LNCaP clone FGC (cell line): Measurements from ENCODE around the gene RNF44.

Source experiments
- DNase-seq: peaks from one replicate; pipeline ENCODE4 v3.0.0-alpha.2; 2011; ENCODE audit warnings: low read depth
- H3K4me3 ChIP-seq: 2 replicates; pipeline ENCODE4 v1.5.1; 2011; ENCODE audit warnings: mild to moderate bottlenecking, low read depth, low read length, control low read depth
- CTCF ChIP-seq: IDR thresholded peaks from 2 replicates; pipeline ENCODE4 v1.5.1; 2012; ENCODE audit warnings: mild to moderate bottlenecking; ENCODE audit not compliant: control insufficient read depth, insufficient read depth; ENCODE audit errors: extremely low read depth

RNF44 gene

GRCh38 chr5:176545737-176546509 lies 8.7 kb upstream of the RNF44 start:
- no peak for TF ChIP-seq CTCF
- no peak for DNase-seq
- no peak overlapping the region for H3K4me3 ChIP-seq

GRCh38 chr5:176545388-176545736 lies 8.2 kb upstream of the RNF44 start:
- no peak for DNase-seq
- H3K4me3 ChIP-seq, result no peak overlapping the region
- no peak for TF ChIP-seq CTCF

- no peak for TF ChIP-seq CTCF
- peak overlapping the region; percentile 60 for H3K4me3 ChIP-seq
- DNase-seq, result no peak
These were observed 6.4 kb upstream of the RNF44 start for GRCh38 chr5:176543428-176544182.

GRCh38 chr5:176542596-176543427 lies 5.6 kb upstream of the RNF44 start:
- peak overlapping the region; percentile 78 for H3K4me3 ChIP-seq
- no peak for DNase-seq
- peak; percentile 51 for TF ChIP-seq CTCF

GRCh38 chr5:176542135-176542595 lies 5.0 kb upstream of the RNF44 start:
- peak overlapping the region; percentile 78 for H3K4me3 ChIP-seq
- no peak for TF ChIP-seq CTCF
- no peak for DNase-seq

- no peak for TF ChIP-seq CTCF
- H3K4me3 ChIP-seq, result no peak overlapping the region
- DNase-seq, result no peak
These were observed 4.3 kb upstream of the RNF44 start for GRCh38 chr5:176541338-176542134.
